H1 (cell line): ENCODE data around the gene DCUN1D4. TPM values are rescaled to one million over a fixed set of nuclear protein-coding genes. Genes with fewer than 3 reads are reported as not detected.

Experiments
- CHD7 ChIP-seq: fragments of 300-600 bp; sonication (generic); IDR thresholded peaks from 2 replicates; pipeline ENCODE4 v1.7.1; 2012; ENCODE audit warnings: low read length, moderate library complexity, mild to moderate bottlenecking, inconsistent platforms; ENCODE audit not compliant: insufficient replicate concordance
- GTF2F1 ChIP-seq: IDR thresholded peaks from 2 replicates; pipeline ENCODE4 v1.6.1; 2012; ENCODE audit warnings: low read depth, low read length, improper control_type of control experiment, borderline replicate concordance
- HDAC2 ChIP-seq, 2 experiments: fragments of 300-600 bp in 1 of 2; sonication (generic) in 1 of 2; IDR thresholded peaks; 2 replicates each; pipeline ENCODE4 v1.6.1; 2011 to 2012; ENCODE audit warnings: low read depth in 2 of 2, low read length in 2 of 2, mild to moderate bottlenecking in 2 of 2, moderate library complexity in 2 of 2, borderline replicate concordance in 1 of 2, inconsistent platforms in 1 of 2
- KDM1A ChIP-seq: fragments of 200-600, 300-600 bp; sonication (generic); IDR thresholded peaks from 2 replicates; pipeline ENCODE4 v1.7.1; 2016; ENCODE audit warnings: mild to moderate bottlenecking, low read length, borderline replicate concordance
- MAFK ChIP-seq: IDR thresholded peaks from 2 replicates; pipeline ENCODE4 v1.6.1; 2012; ENCODE audit warnings: low read depth, mild to moderate bottlenecking, improper control_type of control experiment, low read length
- RXRA ChIP-seq: IDR thresholded peaks from 2 replicates; pipeline ENCODE4 v1.6.1; 2011; ENCODE audit warnings: low read depth, mild to moderate bottlenecking, low read length, moderate library complexity; ENCODE audit not compliant: insufficient read depth
- SAP30 ChIP-seq: fragments of 300-600 bp; sonication (generic); IDR thresholded peaks from 2 replicates; pipeline ENCODE4 v1.7.1; 2012; ENCODE audit warnings: low read length, moderate library complexity, mild to moderate bottlenecking, inconsistent platforms; ENCODE audit not compliant: insufficient read depth, insufficient replicate concordance
- SP4 ChIP-seq: IDR thresholded peaks from 2 replicates; pipeline ENCODE4 v1.6.1; 2012; ENCODE audit warnings: low read length, inconsistent platforms
- TAF1 ChIP-seq: IDR thresholded peaks from 2 replicates; pipeline ENCODE4 v1.6.1; 2011; ENCODE audit warnings: mild to moderate bottlenecking, low read depth, low read length
- TCF12 ChIP-seq: IDR thresholded peaks from 2 replicates; pipeline ENCODE4 v1.6.1; 2011; ENCODE audit warnings: low read depth, mild to moderate bottlenecking, low read length
- polyA plus RNA-seq, 7 experiments: library from polyadenylated mRNA; depleted of rRNA in 3 of 7; stranded (reverse) in 5 of 7; unstranded in 2 of 7; fragments of >200 nt in 5 of 7; fragments of 200-250 nt in 2 of 7; gene quantifications; 1 replicate in 5 of 7; 2 replicates in 1 of 7; 4 replicates in 1 of 7; pipeline versions ENCODE4 v1.2.1 to v1.2.3, GENCODE V29; 2011 to 2013; ENCODE audit warnings: missing spikeins in 2 of 7, mixed read lengths in 2 of 7
- total RNA-seq: library from RNA; stranded (reverse); fragmentation: NEBNext Ultra II Directional; extraction: Animal tissue kit (Norgen Biotek cat#: 25700); gene quantifications from 2 replicates; pipeline ENCODE4 v1.2.1, GENCODE V29; 2021
- TF ChIP-seq, protein P1 (sequence below): IDR thresholded peaks from 2 replicates; pipeline ENCODE4 v1.6.1; 2012; ENCODE audit warnings: inconsistent platforms

DCUN1D4 gene
- total and polyA plus RNA-seq, 2 of the 8 experiments (the other 6 are each of a cell fraction or from before 2014, with no cell fraction given), result 22.9 to 55.9 TPM

GRCh38 chr4:51855751-51856150 is 12.8 kb downstream of the DCUN1D4 start (continued):
- TF ChIP-seq CHD7 (no peak), GTF2F1 (no peak), RXRA (no peak), KDM1A (no peak), TAF1 (no peak), MAFK (no peak), HDAC2 (IDR thresholded peaks at IDR 0.05; ENCODE audit: borderline replicate concordance in 1 of 2, low read depth in 2 of 2, low read length in 2 of 2) (no peak), SAP30 (no peak), TCF12 (no peak), SP4 (no peak)
- TF ChIP-seq, protein P1, sequence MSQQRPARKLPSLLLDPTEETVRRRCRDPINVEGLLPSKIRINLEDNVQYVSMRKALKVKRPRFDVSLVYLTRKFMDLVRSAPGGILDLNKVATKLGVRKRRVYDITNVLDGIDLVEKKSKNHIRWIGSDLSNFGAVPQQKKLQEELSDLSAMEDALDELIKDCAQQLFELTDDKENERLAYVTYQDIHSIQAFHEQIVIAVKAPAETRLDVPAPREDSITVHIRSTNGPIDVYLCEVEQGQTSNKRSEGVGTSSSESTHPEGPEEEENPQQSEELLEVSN, result no peak
